H9 (cell line): ENCODE data around the gene NOL9. TPM values are rescaled to one million over a fixed set of nuclear protein-coding genes. Genes with fewer than 3 reads are reported as not detected.

Experiments
- DNase-seq: peaks from one replicate; pipeline ENCODE4 v3.0.0-alpha.2; 2017
- H2AFZ ChIP-seq: one replicate; pipeline ENCODE4 v1.6.1; 2013; ENCODE audit warnings: mild to moderate bottlenecking, low read length, control low read depth, moderate library complexity
- H2AK5ac ChIP-seq: 2 replicates; pipeline ENCODE4 v1.6.1; 2013; ENCODE audit warnings: low read length, control low read depth, mixed read lengths; ENCODE audit not compliant: insufficient read length
- H2BK120ac ChIP-seq: one replicate; pipeline ENCODE4 v1.6.1; 2013; ENCODE audit warnings: low read depth, mild to moderate bottlenecking, low read length, control low read depth, inconsistent platforms; ENCODE audit not compliant: poor library complexity, severe bottlenecking
- H2BK12ac ChIP-seq: 2 replicates; pipeline ENCODE4 v1.6.1; 2013; ENCODE audit warnings: low read length, control low read depth, mixed read lengths, low read depth; ENCODE audit not compliant: insufficient read length
- H2BK15ac ChIP-seq: 2 replicates; pipeline ENCODE4 v1.6.1; 2013; ENCODE audit warnings: low read depth, low read length, control low read depth
- H2BK20ac ChIP-seq: one replicate; pipeline ENCODE4 v1.6.1; 2013; ENCODE audit warnings: low read depth, mild to moderate bottlenecking, low read length, control low read depth, inconsistent platforms; ENCODE audit not compliant: poor library complexity, severe bottlenecking
- H2BK5ac ChIP-seq: 2 replicates; pipeline ENCODE4 v1.6.1; 2013; ENCODE audit warnings: low read length, control low read depth, mixed read lengths; ENCODE audit not compliant: insufficient read length
- H3K14ac ChIP-seq: 2 replicates; pipeline ENCODE4 v1.6.1; 2013; ENCODE audit warnings: low read length, control low read depth; ENCODE audit not compliant: insufficient read depth
- H3K18ac ChIP-seq: 2 replicates; pipeline ENCODE4 v1.6.1; 2013; ENCODE audit warnings: low read depth, mild to moderate bottlenecking, mixed read lengths, low read length, control low read depth; ENCODE audit not compliant: insufficient read length
- H3K23ac ChIP-seq: 2 replicates; pipeline ENCODE4 v1.6.1; 2013; ENCODE audit warnings: low read length, control low read depth, mixed read lengths, low read depth; ENCODE audit not compliant: insufficient read length
- H3K23me2 ChIP-seq: 2 replicates; pipeline ENCODE4 v1.6.1; 2013; ENCODE audit warnings: low read depth, mild to moderate bottlenecking, mixed read lengths, low read length, control low read depth; ENCODE audit not compliant: insufficient read length, poor library complexity, severe bottlenecking
- H3K27ac ChIP-seq: 2 replicates; pipeline ENCODE4 v1.5.1; 2013; ENCODE audit warnings: low read length, control low read depth, mixed read lengths, low read depth; ENCODE audit not compliant: insufficient read length
- H3K27me3 ChIP-seq: 2 replicates; pipeline ENCODE4 v1.6.1; 2013; ENCODE audit warnings: low read length, control low read depth, inconsistent platforms; ENCODE audit not compliant: insufficient read depth
- H3K4ac ChIP-seq: 2 replicates; pipeline ENCODE4 v1.6.1; 2013; ENCODE audit warnings: low read depth, mild to moderate bottlenecking, control low read depth, inconsistent platforms, low read length, moderate library complexity
- H3K4me1 ChIP-seq: 2 replicates; pipeline ENCODE4 v1.6.1; 2013; ENCODE audit warnings: low read length, control low read depth, inconsistent platforms; ENCODE audit not compliant: insufficient read depth
- H3K4me2 ChIP-seq: 2 replicates; pipeline ENCODE4 v1.6.1; 2013; ENCODE audit warnings: low read length, control low read depth, mixed read lengths; ENCODE audit not compliant: insufficient read length, insufficient read depth
- H3K56ac ChIP-seq: 2 replicates; pipeline ENCODE4 v1.6.1; 2013; ENCODE audit warnings: low read depth, mild to moderate bottlenecking, mixed read lengths, low read length, control low read depth; ENCODE audit not compliant: insufficient read length
- H3K79me1 ChIP-seq: 2 replicates; pipeline ENCODE4 v1.6.1; 2013; ENCODE audit warnings: low read depth, mild to moderate bottlenecking, moderate library complexity, low read length, control low read depth, inconsistent platforms; ENCODE audit not compliant: insufficient read depth, poor library complexity, severe bottlenecking
- H3K79me2 ChIP-seq: 2 replicates; pipeline ENCODE4 v1.6.1; 2013; ENCODE audit warnings: low read length, control low read depth, inconsistent platforms; ENCODE audit not compliant: insufficient read depth
- H3K9ac ChIP-seq: 2 replicates; pipeline ENCODE4 v1.6.1; 2013; ENCODE audit warnings: low read length, control low read depth, mixed read lengths; ENCODE audit not compliant: insufficient read length; ENCODE audit errors: extremely low read depth
- H3K9me3 ChIP-seq: one replicate; pipeline ENCODE4 v1.6.1; 2013; ENCODE audit warnings: low read depth, low read length, inconsistent platforms; ENCODE audit not compliant: control insufficient read depth
- H3T11ph ChIP-seq: one replicate; pipeline ENCODE4 v1.6.1; 2013; ENCODE audit warnings: mild to moderate bottlenecking, low read length, control low read depth, inconsistent platforms
- H4K20me1 ChIP-seq: one replicate; pipeline ENCODE4 v1.6.1; 2013; ENCODE audit not compliant: control insufficient read depth, insufficient read length, insufficient read depth
- H4K5ac ChIP-seq: 2 replicates; pipeline ENCODE4 v1.6.1; 2013; ENCODE audit warnings: low read depth, mild to moderate bottlenecking, mixed read lengths, low read length, control low read depth; ENCODE audit not compliant: insufficient read length
- H4K8ac ChIP-seq: replicated peaks from 2 replicates; pipeline ENCODE4 v1.6.1; 2013; ENCODE audit warnings: low read length, control low read depth, mixed read lengths, low read depth; ENCODE audit not compliant: insufficient read length
- H4K91ac ChIP-seq: 2 replicates; pipeline ENCODE4 v1.6.1; 2013; ENCODE audit warnings: low read depth, mild to moderate bottlenecking, moderate library complexity, mixed read lengths, low read length, control low read depth; ENCODE audit not compliant: insufficient read length
- H3K27ac Mint-ChIP-seq, 3 experiments: 2 replicates in 2 of 3; 3 replicates in 1 of 3; pipeline ENCODE4 v1.8.0; 2020 to 2021; ENCODE audit warnings: mixed read lengths in 3 of 3, mild to moderate bottlenecking in 1 of 3, moderate library complexity in 1 of 3
- H3K27me3 Mint-ChIP-seq: 2 replicates; pipeline ENCODE4 v1.8.0; 2021; ENCODE audit warnings: low read depth, mild to moderate bottlenecking, moderate library complexity, mixed read lengths
- H3K36me3 Mint-ChIP-seq, 3 experiments: 2 replicates in 2 of 3; 3 replicates in 1 of 3; pipeline ENCODE4 v1.8.0; 2020 to 2021; ENCODE audit warnings: low read depth in 3 of 3, mixed read lengths in 3 of 3; ENCODE audit not compliant: insufficient read depth in 1 of 3
- H3K4me1 Mint-ChIP-seq, 2 experiments: 2 replicates each; pipeline ENCODE4 v1.8.0; 2020; ENCODE audit warnings: mixed read lengths in 2 of 2
- H3K4me3 Mint-ChIP-seq, 2 experiments: 2 replicates in 1 of 2; 3 replicates in 1 of 2; pipeline ENCODE4 v1.8.0; 2020 to 2021; ENCODE audit warnings: mild to moderate bottlenecking in 2 of 2, mixed read lengths in 2 of 2, moderate library complexity in 1 of 2
- H3K9me3 Mint-ChIP-seq, 2 experiments: 2 replicates in 1 of 2; 3 replicates in 1 of 2; pipeline ENCODE4 v1.8.0; 2020; ENCODE audit warnings: mild to moderate bottlenecking in 2 of 2, mixed read lengths in 2 of 2, moderate library complexity in 1 of 2
- CTCF ChIP-seq: fragments of 200-600 bp; sonication (generic); conservative IDR thresholded peaks from 3 replicates; pipeline ENCODE4 v1.8.0; 2021; ENCODE audit warnings: antibody characterized with exemption, mild to moderate bottlenecking
- WGBS: extraction: QIAGEN DNeasy Blood & Tissue Kit; methylation state at CpG from one replicate; pipeline ENCODE4 v1.1.7; 2013; ENCODE audit warnings: missing lambda C conversion rate, low lambda C conversion rate, mixed read lengths; ENCODE audit not compliant: insufficient read length; ENCODE audit errors: extremely low coverage; 5-methylcytosine and 5-hydroxymethylcytosine counted together
- total RNA-seq: library from RNA; stranded (reverse); gene quantifications from 2 replicates; pipeline ENCODE4 v1.2.1, GENCODE V29; 2021

The NOL9 gene
- total RNA-seq, 1 experiment from 2014 or later, result 50.4 TPM

GRCh38 chr1:6577831-6578525 is 23.7 kb upstream of the NOL9 start:
- no peaks in the 10 kb centered on the region for H3K9me3 ChIP-seq
- Mint-ChIP-seq H3K4me1 (peaks cover 16 to 17% of the 10 kb centered on the region in 2 experiments), H3K27ac (no peak overlapping the region), H3K4me3 (peak overlapping the region in 1 of 2 experiments; percentile 4; a peak in 1 of 5 replicates), H3K9me3 (no peaks in the 10 kb centered on the region; a peak in 1 of 5 replicates), H3K27me3 (peaks cover 17% of the 10 kb centered on the region), H3K36me3 (peaks cover 0 to 9% (median 2%) of the 10 kb centered on the region in 3 experiments; a peak in 4 of 7 replicates)
- H2BK20ac ChIP-seq, result no peak overlapping the region
- H3K4me1 ChIP-seq, result no peaks in the 10 kb centered on the region; the same call in 1 of the 2 replicates
- H4K8ac ChIP-seq, result no peak overlapping the region
- no peak overlapping the region for H3T11ph ChIP-seq
- H4K91ac ChIP-seq, result no peak overlapping the region
- H2BK15ac ChIP-seq, result no peak overlapping the region
- H2BK5ac ChIP-seq, result no peak overlapping the region
- no peak overlapping the region for H3K27ac ChIP-seq
- TF ChIP-seq CTCF, result no peak
- H3K4me2 ChIP-seq, result no peak overlapping the region
- no peak overlapping the region for H3K18ac ChIP-seq
- peaks cover 7% of the 10 kb centered on the region for H3K23me2 ChIP-seq
- peaks cover 4% of the 10 kb centered on the region for H3K79me1 ChIP-seq
- H3K56ac ChIP-seq, result no peak overlapping the region
- H2AK5ac ChIP-seq, result no peak overlapping the region
- H3K4ac ChIP-seq, result no peak overlapping the region
- H2AFZ ChIP-seq, result no peak overlapping the region
- no peak overlapping the region for H2BK120ac ChIP-seq
- H3K9ac ChIP-seq, result no peak overlapping the region
- no peak overlapping the region for H4K5ac ChIP-seq
- H3K14ac ChIP-seq, result no peak overlapping the region
- H3K79me2 ChIP-seq, result no peaks in the 10 kb centered on the region
- no CpG with 5 or more reads among the region's 6 CpGs for WGBS
- H3K27me3 ChIP-seq, result no peaks in the 10 kb centered on the region
- H4K20me1 ChIP-seq, result no peaks in the 10 kb centered on the region
- H2BK12ac ChIP-seq, result no peak overlapping the region
- DNase-seq, result no peak
- H3K23ac ChIP-seq, result no peak overlapping the region
